ENCODE results near the gene KRT77.

GRCh38 chr12:52740584-52740983 is 37.3 kb upstream of the KRT77 start:
- TF ChIP-seq CTCF (IDR thresholded peaks at IDR 0.05) (no peak), POLR2A (IDR thresholded peaks at IDR 0.05) (no peak), POLR2AphosphoS5 (IDR thresholded peaks at IDR 0.05) (no peak), EP300 (IDR thresholded peaks at IDR 0.05) (no peak)

Data from sigmoid colon (tissue), 4 donors.